Thyroid gland (tissue), 4 donors: Measurements from ENCODE around the gene TOM1L2.

ENCODE experiments used
- POLR2A ChIP-seq, 2 donors: fragments of 450-650 bp; IDR thresholded peaks; one replicate each; pipeline ENCODE4 v1.6.1; 2017; ENCODE audit warnings: antibody characterized with exemption in 2 of 2, mild to moderate bottlenecking in 2 of 2, moderate library complexity in 1 of 2
- TF ChIP-seq, protein P1 (sequence below), 6 experiments: fragments of 200-600 bp in 3 of 6; fragments of 450-650 bp in 3 of 6; sonication (generic) in 3 of 6; IDR thresholded peaks; one replicate each; pipeline ENCODE4 v1.5.1; 2016 to 2019; ENCODE audit warnings: antibody characterized with exemption in 6 of 6, mild to moderate bottlenecking in 2 of 6, inconsistent platforms in 1 of 6, moderate library complexity in 1 of 6

DNA sequence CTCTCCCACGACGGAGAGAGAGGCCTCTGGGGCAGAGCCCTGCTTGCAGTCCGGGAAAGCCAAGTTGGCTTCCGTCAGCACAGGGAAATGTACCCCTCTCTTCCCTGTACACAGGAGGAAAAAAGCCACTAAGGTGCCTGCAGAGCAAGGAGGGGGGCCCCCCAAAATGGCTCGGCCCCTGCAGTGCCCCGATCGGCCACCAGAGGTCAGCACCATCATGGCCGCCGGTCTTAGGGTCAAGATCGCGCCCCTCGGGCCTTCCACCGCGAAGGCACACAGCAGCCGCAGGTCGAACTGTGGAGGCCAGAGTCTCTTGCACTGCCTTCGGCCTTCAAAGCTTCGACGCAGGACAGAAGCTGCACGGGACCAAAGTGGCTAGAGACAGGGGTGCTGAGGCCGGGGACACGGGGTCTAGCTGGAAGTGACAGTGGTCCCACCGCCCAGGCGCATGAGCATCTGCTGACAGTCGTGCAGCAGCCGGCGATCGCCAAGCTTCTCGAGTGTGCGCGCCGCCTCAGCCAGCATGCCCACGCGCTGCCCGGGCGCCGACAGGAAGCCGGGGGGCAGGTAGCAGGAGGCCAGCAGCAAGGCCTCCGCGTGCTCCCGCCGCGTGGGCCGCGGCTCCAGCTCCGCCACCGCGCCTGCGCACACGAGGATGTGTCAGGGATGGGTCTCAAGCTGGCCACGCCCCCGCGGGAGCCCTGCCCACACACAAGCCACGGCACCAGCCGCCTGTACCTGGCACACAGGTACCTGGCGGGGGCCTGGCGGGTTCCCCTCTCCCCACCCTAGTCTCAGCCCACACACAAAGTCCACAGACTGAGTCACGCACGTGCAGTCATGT lies 159.8 kb downstream of the TOM1L2 start:
- TF ChIP-seq, protein P1, sequence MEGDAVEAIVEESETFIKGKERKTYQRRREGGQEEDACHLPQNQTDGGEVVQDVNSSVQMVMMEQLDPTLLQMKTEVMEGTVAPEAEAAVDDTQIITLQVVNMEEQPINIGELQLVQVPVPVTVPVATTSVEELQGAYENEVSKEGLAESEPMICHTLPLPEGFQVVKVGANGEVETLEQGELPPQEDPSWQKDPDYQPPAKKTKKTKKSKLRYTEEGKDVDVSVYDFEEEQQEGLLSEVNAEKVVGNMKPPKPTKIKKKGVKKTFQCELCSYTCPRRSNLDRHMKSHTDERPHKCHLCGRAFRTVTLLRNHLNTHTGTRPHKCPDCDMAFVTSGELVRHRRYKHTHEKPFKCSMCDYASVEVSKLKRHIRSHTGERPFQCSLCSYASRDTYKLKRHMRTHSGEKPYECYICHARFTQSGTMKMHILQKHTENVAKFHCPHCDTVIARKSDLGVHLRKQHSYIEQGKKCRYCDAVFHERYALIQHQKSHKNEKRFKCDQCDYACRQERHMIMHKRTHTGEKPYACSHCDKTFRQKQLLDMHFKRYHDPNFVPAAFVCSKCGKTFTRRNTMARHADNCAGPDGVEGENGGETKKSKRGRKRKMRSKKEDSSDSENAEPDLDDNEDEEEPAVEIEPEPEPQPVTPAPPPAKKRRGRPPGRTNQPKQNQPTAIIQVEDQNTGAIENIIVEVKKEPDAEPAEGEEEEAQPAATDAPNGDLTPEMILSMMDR (IDR thresholded peaks at IDR 0.05) = peak; percentile 97 to 100 (median 98)
- TF ChIP-seq POLR2A (IDR thresholded peaks at IDR 0.05) = no peak
